ENCODE measurements around the gene TMEM258.

GRCh38 chr11:61799665-61800284 lies 7.4 kb upstream of the TMEM258 start:
- TF ChIP-seq REST (IDR thresholded peaks at IDR 0.05) = no peak
- TF ChIP-seq MAZ (IDR thresholded peaks at IDR 0.05; ENCODE audit: borderline replicate concordance, low read depth, low read length) = no peak
- TF ChIP-seq CTCF (IDR thresholded peaks at IDR 0.05) = no peak

All from A549 (cell line).